Activated CD8-positive, alpha-beta memory T cell treated with anti-CD3 and anti-CD28 coated beads, Interleukin-2, amount 50 U/mL, for 48 hours (primary cell): ENCODE results near the gene PDXP.
A peak's percentile ranks its signal among the peaks of the same experiment; 100 is the strongest.
"Not testable (repeated sequence)": the region's sequence is repeated elsewhere in the genome, so short reads cannot be mapped to it uniquely, and the experiment has no call there.

Experiments used
- DNase-seq: peaks from one replicate; pipeline ENCODE4 v3.0.0-alpha.2; 2020

PDXP gene

GRCh38 chr22:37675930-37676735 lies 17.6 kb downstream of the PDXP start:
- no peak for DNase-seq

GRCh38 chr22:37676736-37677492 lies 18.4 kb downstream of the PDXP start:
- DNase-seq, result peak; percentile 93

- DNase-seq, result no peak
These were observed 19.0 kb downstream of the PDXP start for GRCh38 chr22:37677493-37677974.

GRCh38 chr22:37678372-37678771 lies 19.8 kb downstream of the PDXP start:
- no peak for DNase-seq

- DNase-seq, result no peak
These were observed 21.1 kb downstream of the PDXP start for GRCh38 chr22:37679670-37680069.

GRCh38 chr22:37680191-37680851 lies 21.8 kb downstream of the PDXP start:
- no peak for DNase-seq

- no peak for DNase-seq
These were observed 22.5 kb downstream of the PDXP start for GRCh38 chr22:37681001-37681424.

GRCh38 chr22:37681556-37682049 lies 23.1 kb downstream of the PDXP start:
- DNase-seq, result peak; percentile 83

- DNase-seq, result no peak
These were observed 26.5 kb downstream of the PDXP start for GRCh38 chr22:37684803-37685615.

- peak; percentile 86 for DNase-seq
These were observed 27.8 kb downstream of the PDXP start, which contains the start of gene NOL12 for GRCh38 chr22:37686002-37686982. NOL12 (plus strand) TSS chr22:37686343; CDS start chr22:37686393, 50 bp downstream.

GRCh38 chr22:37690407-37690806 lies 31.9 kb downstream of the PDXP start:
- no peak for DNase-seq

GRCh38 chr22:37690901-37691504 lies 32.5 kb downstream of the PDXP start:
- no peak for DNase-seq

GRCh38 chr22:37692627-37693285 lies 34.2 kb downstream of the PDXP start:
- no peak for DNase-seq

- DNase-seq, result not testable (repeated sequence)
These were observed 35.6 kb downstream of the PDXP start for GRCh38 chr22:37694131-37694530.

- not testable (repeated sequence) for DNase-seq
These were observed 37.7 kb downstream of the PDXP start for GRCh38 chr22:37696260-37696656.

- peak; percentile 92 for DNase-seq
These were observed 38.4 kb downstream of the PDXP start, which contains the start of gene TRIOBP for GRCh38 chr22:37696657-37697537. TRIOBP (plus strand) TSS chr22:37697048; CDS start chr22:37701366, 4,318 bp downstream.

GRCh38 chr22:37697538-37697835 lies 39.0 kb downstream of the PDXP start:
- no peak for DNase-seq

- no peak for DNase-seq
These were observed 42.7 kb downstream of the PDXP start for GRCh38 chr22:37701141-37701786.
